Left cardiac atrium (tissue), 4 donors: Measurements from ENCODE around the gene MYO5B. TPM values are rescaled to one million over a fixed set of nuclear protein-coding genes. Genes with fewer than 3 reads are reported as not detected.
"Not testable (repeated sequence)": the region's sequence is repeated elsewhere in the genome, so short reads cannot be mapped to it uniquely, and the experiment has no call there.

Experiments used
- ATAC-seq, 2 donors: fragments of 200-7000 bp; cut with Tn5 transposase; one replicate each; pipeline ENCODE4 v1.9.1; 2020; ENCODE audit warnings: mild to moderate bottlenecking in 2 of 2, moderate library complexity in 2 of 2
- DNase-seq: peaks from one replicate; pipeline ENCODE4 v3.0.0-alpha.2; 2020
- intact Hi-C, 2 donors: fragments of 100-400 bp; cut with DNase I; formaldehyde crosslinking; loops; one replicate each; pipeline versions ENCODE4 v1.14.1 to v1.15.1; 2022 to 2023
- long read RNA-seq: library from polyadenylated mRNA; unstranded; transcript quantifications from one replicate; pipeline ENCODE4 v2.0.0, GENCODE V29; 2021
- total RNA-seq, 2 donors: library from RNA; stranded (reverse); fragmentation: NEBNext Ultra II Directional; extraction: Animal tissue kit (Norgen Biotek cat#: 25700); gene quantifications; one replicate each; pipeline ENCODE4 v1.2.1, GENCODE V29; 2021
- donor health status: DM: no; HTN: yes; CAD: no.
- donor health status: DM: no; HTN: yes; CAD: no; lungs with severe emphysema.
- donor health status: DM: yes; HTN: yes; CAD: no.
- donor health status: Dilated cardiomyopathy.

MYO5B gene
- 1 to 10 TPM; 4.6 to 7.2 TPM for total RNA-seq
- long read RNA-seq, partial matches to known transcripts, result 1 of 3 reads
- long read RNA-seq, other reads (novel, unspliced or antisense), result 0 of 3 reads

DNA sequence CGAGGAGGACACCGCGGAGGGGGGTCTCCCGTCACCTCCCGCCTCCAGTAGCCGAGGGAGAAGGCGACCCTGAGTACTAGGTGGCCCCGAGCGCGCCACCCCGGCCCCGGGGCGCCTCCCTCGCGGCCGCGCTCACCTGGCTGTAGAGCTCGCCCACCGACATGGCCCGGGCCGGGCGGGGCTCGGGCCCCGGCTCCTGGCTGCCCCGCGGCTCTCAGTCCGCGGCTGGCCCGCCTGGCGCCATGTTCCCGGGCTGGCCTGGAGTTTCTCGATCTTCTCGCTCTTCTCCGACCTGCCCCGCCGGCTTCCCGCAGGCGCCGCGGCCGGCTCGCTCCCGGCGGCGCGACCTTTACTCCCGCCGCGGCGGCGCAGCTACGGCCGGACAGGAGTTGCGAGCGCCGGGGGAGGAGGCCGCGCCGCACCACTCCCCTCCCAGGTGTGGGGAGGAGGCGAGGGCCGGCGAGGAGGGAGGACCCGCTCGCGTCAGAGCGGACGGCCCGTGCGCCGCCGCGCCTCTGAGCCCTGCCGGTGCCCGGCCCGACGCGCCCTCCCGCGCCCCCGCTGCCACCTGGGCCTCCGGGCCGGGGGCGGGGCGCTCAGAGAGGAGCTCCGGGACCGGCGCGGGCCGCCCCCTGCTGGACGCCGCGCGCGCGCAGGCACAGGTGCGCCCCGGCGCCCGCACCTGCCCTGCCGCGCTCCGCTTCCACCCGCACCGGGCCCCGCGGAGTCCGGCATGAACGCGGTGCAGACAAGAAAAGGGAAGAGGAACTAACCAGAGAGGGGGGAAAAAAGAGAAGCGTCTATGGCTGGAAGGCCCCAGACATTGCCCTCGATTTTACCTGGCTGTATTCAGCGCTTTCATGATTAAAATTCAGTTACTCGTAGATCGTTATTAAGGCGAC lies at the start of gene MYO5B:
Gene MYO5B (minus strand): TSS at position 517 of the 902 bp plus-strand sequence. CDS start 354 bp downstream, at position 163.
- peak; percentile 89 to 90 for ATAC-seq
- intact Hi-C loops, result loop anchor here (10.0 kb wide), 3 partner anchors 180 to 250 kb away; no protein-coding TSS in a partner anchor
- peak; percentile 46 for DNase-seq

DNA sequence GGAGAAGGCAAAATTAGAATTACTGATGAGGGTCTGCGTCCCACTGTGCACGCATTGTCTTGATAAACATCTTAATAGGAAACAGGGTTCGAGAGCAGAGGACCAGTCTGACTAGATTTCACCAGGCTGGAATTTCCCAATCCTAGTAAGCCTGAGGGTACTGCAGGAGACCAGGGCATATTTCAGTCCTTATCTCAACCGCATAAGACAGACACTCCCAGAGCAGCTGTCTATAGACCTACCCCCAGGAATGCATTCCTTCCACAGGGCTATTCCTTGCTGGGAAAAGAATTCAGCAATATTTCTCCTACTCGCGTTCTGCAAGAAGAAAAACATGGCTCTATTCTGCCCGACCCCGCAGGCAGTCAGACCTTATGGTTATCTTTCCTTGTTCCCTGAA lies 46.8 kb upstream of the MYO5B start:
- ATAC-seq, intact Hi-C loops, DNase-seq: not testable (repeated sequence)

DNA sequence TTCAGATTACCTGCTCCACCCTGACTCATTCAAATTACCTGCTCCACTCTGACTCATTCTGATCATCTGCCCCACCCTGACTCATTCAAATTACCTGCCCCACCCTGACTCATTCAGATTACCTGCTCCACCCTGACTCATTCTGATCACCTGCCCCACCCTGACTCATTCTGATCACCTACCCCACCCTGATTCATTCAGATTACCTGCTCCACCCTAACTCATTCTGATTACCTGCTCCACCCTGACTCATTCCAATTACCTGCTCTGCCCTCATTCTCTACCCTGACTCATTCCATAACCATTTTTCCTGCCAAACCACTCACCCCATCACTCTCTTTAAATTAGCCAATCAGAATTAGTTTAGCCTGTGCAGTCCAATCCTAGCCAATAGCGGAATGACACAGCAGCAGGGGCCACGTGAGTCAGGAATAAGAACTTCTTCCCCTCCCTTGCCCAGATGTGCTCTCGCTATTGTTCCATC lies 45.2 kb upstream of the MYO5B start:
- DNase-seq (no peak), ATAC-seq (no peak)
- intact Hi-C loops, result no loop called here

DNA sequence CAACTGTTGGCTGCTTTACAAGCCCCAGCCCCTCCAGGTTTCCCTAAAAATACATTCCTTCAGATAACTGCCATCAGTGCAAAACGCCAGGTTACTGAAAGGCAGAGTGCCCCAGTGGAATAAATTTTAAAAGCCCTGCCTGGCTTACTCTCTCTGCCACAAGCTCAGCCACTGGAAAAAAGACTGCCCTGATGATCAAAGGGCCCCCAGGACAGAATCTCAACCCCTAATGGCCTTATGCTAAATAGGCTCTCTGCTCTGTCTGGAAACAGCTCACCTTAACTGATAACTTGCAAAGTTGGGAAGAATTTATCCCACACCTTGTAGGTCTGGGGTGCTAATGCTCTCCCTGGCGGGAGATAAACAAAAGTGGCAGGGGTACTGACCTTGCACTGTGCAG lies 37.5 kb upstream of the MYO5B start:
- intact Hi-C loops, result no loop called here
- ATAC-seq (no peak), DNase-seq (no peak)

DNA sequence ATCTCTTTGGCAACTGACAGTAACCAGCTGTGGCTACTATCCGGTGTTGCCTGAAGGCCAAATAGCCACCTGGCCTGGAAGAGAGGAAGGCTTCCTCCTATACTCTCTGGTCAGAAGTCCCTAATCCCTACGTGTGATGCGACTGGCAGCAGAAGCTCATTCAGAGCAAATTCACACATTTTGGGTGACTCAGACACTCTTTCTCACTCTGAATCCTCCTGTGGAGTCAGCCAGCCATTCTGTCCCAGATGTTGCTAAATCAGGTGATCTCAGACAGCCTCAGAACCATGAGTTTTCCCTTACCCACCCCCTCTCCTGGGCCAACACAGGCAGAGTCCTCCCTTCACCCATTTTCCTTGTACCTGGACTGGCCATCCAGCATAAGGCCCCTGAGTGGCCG lies 36.7 kb upstream of the MYO5B start:
- DNase-seq (no peak), ATAC-seq (no peak)
- intact Hi-C loops, result no loop called here

DNA sequence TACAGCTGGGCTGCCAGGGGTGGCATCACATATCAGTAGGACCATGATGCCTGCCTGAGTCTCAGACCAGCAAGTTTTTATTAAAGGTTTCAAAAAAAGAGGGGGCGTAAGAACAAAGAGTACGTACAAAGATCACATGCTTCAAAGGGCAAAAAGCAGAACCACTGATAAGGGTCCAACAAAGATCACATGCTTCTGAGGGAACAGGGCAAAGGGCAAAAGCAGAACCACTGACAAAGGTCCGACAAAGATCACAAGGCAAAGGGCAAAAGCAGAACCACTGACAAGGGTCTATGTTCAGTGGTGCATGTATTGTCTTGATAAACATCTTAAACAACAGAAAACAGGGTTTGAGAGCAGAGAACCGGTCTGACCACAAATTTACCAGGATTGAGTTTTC lies 25.3 kb upstream of the MYO5B start:
- not testable (repeated sequence) for ATAC-seq, DNase-seq
- intact Hi-C loops, result loop anchor here in 1 of 2 donors (10.0 kb wide), 1 partner anchor 135 kb away; no protein-coding TSS in a partner anchor

DNA sequence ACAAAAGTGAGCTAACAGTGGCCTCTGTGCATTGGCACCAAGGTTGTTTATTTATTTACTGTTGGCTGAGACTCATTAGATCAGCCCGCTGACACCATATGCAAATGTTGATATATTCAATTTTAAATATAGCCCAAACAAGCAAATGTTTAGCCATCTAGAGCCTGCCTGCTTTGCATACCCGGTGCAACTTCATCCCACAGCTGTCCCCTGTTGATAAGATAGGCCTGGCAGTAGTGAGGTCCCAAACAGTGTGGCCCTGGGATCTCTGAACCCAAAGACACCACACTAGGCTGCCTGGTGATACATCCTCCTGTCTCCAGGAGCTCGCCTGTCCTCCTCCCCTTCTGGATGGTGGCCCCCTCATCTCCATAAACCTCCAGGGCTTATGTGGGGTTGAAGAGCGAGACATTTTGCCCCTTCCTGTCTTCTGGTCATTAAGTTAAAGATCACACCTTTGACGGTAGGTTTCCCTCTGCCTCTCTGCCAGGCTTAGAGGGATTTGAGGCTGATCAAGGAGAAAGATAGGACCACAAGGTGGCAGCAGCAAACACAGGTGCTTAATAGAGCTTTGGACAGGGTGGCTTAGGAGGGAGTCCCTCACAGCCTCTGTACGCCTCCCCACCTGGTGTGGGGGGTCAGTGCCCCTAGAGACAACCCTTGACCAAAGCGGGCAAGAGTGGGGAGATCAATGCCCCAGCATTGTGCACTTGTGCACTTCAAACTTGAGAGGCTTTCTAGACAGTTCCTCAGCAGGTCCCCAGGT lies 23.7 kb upstream of the MYO5B start:
- DNase-seq (no peak), ATAC-seq (peak in 1 of 2 donors; percentile 61)
- intact Hi-C loops, result loop anchor here (5.0 to 10.0 kb wide), 3 partner anchors 139 to 209 kb away; no protein-coding TSS in a partner anchor

DNA sequence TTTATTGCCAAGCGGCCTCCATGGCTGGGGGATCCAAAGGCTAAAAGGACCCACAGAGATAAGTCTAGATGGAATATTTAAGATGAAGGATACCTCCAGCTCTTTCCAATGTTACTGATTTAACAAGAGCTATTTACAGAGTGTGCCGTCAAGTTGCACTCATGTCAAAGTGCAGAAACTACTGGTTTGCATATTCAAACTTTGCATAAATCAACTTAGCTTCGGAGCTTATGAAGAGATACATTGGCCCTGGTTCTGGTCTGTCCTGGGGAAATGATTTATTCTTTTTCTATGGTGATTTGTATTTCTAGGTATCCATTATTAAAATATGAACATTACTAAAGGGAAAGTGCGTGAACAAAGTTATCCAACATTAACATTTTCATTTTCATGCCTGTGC lies 14.4 kb upstream of the MYO5B start:
- intact Hi-C loops, result no loop called here
- no peak for ATAC-seq
- no peak for DNase-seq

DNA sequence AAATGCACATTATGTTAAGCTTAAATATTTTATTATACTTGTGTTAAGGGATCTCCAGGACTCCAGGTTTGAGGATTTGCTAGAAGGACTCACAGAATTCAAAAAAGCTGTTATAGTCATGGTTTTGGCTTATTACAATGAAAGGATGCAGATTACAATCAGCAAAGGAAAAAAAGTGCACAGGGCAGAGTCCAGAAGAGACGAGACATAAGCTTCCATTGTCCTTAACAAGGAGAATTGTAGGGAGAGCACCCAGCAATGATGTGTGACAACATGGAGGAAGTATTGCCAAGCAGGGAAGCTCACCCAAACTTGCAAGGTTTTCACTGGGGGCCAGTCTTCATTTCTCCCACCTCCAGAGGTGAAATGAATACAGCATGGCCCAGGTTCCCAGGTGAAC lies 12.8 kb upstream of the MYO5B start:
- DNase-seq (no peak), ATAC-seq (no peak)
- intact Hi-C loops, result no loop called here

DNA sequence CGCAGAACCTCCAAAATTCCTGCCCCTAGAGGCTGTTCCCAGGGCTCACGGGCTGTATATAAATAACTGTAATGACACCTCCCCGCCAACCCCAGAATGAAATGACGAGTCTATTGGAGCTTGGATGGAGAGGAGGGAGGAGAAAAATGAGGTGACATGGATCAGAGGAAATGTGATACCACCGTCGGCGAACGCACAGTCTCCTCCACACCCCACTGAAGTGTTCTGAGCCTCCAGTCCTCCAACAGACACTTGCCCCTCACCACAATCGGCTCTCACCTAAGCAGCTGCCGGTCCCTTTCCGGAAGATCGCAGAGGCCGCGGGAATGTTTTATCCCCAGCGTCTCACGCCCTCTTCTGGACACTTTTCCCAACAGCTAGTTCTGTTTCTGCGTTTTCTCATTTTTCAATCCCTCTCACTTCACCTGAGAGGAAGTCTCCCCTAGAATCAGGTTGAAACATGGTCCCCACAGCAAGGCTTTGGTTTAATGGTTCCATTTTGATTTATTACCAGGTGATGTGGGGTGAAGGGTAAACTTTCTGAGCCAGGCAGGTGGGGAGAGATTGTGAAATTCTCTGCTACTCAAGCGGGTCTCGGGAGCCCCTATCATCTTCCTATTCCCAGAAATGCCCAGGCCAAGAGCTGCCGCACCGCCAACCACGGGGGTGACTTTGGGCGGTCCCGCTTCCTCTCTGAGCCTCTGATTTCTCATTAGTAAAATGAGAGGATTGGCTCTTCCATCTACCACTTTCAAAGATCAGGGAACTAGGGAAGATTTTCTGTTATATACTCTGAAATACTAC lies 9.1 kb upstream of the MYO5B start:
- ATAC-seq (peak; percentile 55 to 60), DNase-seq (no peak)
- intact Hi-C loops, result no loop called here

DNA sequence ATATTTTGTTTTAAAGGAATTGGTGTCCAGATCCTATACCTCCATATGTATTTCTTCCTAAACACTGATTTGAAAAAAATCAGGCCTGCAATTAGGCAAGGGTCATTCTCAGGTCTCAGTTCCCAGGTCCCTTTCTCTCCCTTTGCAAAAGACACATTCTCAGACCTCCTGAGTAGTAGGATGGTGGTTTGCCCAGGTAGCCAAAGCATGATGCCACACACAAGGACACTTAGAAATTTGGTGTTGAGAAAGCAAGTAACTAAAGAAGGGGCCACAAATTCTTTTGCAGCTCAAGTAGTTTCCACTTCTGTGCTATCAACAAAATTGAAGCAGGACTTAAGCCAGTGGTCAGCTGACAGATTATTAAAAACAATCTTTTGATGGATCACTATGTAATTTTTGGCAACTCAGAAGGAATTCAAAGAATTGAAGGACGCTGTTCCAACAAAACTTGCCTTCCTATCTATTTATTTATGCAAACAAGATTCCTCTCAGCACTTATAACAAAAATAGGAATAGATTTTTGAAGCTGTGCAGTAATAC lies 6.6 kb upstream of the MYO5B start:
- ATAC-seq, result no peak
- intact Hi-C loops, result no loop called here
- no peak for DNase-seq

DNA sequence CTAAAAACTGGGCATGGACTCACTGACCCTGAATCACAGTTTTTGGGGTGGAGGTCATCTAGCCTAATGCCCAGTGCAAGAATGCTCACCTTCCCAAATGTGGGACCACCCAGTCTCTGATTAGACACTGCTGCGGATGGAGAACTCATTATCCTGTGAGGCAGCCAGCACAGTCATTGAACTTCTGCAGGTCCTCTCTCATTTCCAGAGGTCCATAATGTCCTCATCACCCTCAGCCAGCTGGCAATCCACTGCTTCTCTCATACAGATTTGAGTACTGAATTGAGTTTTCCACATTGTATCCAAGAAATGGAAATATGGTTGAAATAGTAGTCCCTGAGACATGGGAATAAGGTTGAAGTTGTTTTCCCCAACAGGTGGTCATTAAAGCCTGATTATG lies 5.0 kb upstream of the MYO5B start:
- no peak for DNase-seq
- ATAC-seq, result no peak
- intact Hi-C loops, result loop anchor here (10.0 kb wide), 3 partner anchors 185 to 255 kb away; no protein-coding TSS in a partner anchor

DNA sequence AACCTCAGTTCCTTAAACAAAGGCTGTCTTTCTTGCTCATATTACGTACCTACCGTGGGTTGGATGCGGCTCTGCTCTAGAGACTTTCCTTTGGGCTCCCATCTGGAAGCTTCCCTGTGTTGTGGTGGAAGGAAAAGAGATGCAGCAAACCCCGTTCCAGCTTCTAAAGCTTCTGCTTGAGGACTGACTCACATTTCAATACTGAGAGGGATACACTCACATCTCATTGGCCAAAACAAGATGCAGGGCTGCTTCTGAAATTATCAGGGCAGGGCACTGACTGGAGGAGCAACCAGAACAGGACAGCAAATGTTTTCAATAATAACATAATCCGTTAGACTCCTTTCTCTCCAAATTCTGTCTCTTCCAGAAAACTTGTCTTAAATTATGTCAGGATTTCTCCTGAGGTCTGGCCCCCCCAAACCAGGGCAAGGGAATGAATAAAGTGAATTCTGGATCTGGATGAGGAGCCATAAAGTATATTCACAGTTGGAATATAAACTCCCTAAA lies 4.5 kb upstream of the MYO5B start:
- intact Hi-C loops, result loop anchor here (10.0 kb wide), 3 partner anchors 185 to 255 kb away; no protein-coding TSS in a partner anchor
- ATAC-seq, result no peak

DNA sequence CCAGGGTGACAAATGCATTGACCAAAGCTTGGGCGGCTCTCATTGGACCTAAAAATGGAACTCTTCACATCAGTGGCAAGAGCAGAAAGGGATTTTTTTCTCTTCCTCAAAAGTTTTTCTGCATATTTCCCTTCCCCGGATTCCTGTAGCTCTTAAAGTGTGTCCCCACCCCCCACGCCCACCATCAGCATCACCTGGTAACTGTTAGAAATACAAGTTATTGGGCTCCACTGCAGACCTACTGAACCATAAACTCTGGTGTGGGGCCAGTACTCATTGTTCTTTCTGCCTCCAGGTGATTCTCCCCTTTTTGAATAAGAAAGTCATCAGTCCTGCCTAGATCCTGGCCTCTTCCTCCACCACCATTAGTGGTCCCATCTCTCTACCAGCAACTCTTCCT lies 1.3 kb upstream of the MYO5B start:
- DNase-seq (no peak), ATAC-seq (no peak)
- intact Hi-C loops, result loop anchor here (10.0 kb wide), 3 partner anchors 181 to 251 kb away; no protein-coding TSS in a partner anchor

More for the DNA sequence above, 4.5 kb upstream of the MYO5B start:
- DNase-seq, result no peak

DNA sequence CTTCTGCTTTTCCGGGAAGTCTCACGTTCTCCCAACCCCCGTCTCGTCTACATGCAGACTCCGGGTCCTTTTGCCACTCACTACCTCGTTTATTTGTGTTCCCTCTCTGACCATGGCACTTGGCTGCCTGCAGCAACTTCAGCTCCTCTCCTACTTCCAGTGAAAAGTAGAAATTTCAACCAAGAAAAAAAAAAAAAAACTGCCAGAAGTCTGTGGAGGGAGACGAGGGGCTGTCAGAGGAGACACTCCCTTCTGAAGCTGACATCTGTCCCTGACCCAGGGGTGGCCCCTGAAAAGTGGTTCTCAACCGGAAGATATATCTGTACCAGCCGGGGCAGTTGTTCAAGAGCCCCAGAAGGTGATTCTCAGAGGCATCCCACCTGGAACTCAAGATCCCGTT lies 742 bp upstream of the MYO5B start:
- intact Hi-C loops, result loop anchor here (10.0 kb wide), 3 partner anchors 181 to 251 kb away; no protein-coding TSS in a partner anchor
- DNase-seq (no peak), ATAC-seq (no peak)

DNA sequence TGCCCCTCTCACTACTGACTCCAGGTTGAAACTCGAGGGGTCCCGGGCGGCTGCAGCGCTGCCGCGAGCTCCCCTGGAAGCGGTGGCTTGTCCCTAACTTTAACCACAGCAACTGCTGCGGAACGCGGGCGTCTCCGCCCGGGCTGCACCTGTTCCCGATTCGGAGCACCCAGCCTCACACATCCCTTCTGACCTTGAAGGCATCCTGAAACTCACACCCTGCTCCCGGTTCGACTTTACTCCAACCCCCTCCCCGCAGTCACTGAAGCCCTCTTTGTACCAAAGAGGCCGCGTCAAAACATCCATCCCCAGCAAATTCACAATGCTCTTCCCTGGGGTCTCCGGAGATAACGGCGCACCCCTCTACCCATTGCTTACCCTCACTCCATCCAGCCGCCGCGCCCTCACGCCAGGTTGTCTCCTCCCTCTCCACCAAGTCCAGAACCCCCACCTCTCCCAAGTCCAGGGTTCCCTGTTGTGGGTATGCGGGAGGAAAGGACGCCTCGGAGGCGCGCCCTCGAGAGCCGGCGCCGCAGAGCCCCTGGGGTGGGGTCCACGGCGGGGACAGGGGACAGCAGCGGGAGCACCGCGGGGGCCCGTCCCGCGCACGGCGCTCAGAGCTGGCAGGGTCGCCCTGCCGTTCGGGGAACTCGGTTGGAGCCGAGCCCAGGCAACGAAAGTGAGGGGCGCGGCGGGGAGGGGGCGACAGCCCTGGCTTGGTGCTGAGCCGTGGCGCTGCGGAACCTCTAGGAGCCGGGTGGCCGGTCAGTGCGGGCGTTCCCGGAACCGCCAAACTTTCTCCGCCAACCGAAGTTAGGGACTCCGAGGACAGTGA lies 934 bp downstream of the MYO5B start:
- DNase-seq (no peak), ATAC-seq (peak; percentile 18 to 39)
- intact Hi-C loops, result loop anchor here (10.0 kb wide), 3 partner anchors 179 to 249 kb away; no protein-coding TSS in a partner anchor
